HG03025 (cell line): Measurements from ENCODE around the gene S100A12.

Experiments
- ATAC-seq: cut with Tn5 transposase; IDR thresholded peaks from one replicate; pipeline ENCODE4 v1.9.1; 2021; ENCODE audit warnings: mild to moderate bottlenecking, moderate library complexity; ENCODE audit not compliant: unreplicated experiment, low FRiP score

S100A12 gene

DNA sequence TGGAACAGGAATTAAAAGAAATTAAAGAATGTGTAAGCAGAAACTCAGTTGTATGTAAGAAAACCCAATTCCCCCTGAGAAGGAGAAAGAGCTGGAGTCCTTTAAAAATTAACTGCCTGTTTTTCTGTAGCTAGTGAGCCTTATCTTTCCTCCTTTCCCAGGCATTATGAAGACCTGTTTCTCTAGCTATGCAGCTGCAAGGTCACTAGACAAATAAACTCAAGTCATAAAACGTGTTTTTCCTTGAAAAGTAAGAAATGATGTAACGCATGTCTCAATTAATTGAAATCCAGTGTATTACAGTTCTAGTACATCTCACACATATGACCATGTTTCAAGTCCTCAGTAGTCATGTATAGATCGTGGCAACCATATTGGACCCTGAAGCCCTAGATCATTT is 5.3 kb downstream of the S100A12 start:
- no peak for ATAC-seq

- no peak for ATAC-seq
Measured at GRCh38 chr1:153368495-153368894, 6.9 kb downstream of the S100A12 start.

GRCh38 chr1:153367090-153367489 is 8.3 kb downstream of the S100A12 start:
- ATAC-seq, result no peak

DNA sequence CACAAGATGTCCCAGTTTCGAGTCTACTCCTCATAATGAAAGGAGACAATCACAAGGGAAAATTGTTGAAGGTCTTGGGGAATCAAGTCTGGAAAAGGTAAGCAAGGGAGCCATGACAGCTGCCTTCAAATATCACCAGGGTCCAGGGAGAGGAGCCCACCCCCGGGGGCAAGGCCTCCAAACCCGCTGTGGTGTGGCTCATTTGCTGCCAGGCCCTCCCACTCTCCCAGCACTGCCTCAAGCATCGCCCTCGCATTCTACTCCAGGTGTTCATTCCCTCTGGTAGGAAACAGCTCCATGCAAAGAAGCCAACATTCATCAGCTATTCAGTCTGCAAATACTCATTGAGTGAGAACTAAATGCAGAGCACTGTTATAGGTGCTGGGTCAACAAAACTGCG is 9.2 kb downstream of the S100A12 start:
- ATAC-seq, result no peak

GRCh38 chr1:153365696-153366095 is 9.7 kb downstream of the S100A12 start:
- ATAC-seq, result no peak

DNA sequence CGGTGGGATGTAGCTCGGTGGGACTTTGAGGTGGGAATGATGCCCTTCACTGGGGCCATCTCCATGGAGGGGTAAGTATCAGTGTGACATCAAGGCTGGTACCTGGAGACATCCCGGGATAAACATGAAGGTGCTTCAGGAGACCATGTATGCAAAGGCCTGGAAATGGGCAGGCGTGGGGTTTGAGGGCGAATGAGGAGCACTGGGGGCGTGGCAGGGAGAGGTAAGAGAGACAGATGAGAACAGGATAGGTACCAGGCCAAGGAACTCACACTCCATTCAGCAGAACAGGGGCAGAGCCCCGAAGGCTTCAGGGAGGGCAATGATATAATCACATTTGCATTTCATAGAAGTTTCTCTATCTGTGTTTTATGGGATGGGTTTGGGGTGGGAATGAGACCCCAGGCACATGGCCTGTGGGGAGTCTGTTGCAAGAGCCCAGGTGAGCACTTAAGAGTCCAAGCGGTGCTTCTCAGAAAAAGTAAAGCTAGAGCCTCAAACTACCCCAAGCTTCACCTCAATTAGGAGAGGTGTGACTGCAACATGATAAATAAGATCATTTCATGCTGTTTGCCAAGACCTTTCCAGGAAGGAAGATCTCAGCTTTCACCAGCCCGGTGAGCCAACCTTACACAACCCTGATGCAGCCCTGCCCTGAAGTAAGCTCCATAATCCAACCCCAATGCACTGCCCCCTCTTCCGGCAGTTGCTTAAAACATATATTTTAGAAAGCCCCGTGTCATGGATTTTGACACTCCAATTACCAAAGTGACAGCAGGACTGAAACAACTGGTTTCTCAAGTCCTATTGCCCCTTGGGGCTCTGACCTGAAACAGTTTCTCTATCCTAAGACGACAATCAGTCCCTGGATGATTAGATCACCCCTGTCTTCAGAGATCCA is 10.4 kb downstream of the S100A12 start:
- ATAC-seq, result no peak

GRCh38 chr1:153364156-153364555 is 11.3 kb downstream of the S100A12 start:
- no peak for ATAC-seq

DNA sequence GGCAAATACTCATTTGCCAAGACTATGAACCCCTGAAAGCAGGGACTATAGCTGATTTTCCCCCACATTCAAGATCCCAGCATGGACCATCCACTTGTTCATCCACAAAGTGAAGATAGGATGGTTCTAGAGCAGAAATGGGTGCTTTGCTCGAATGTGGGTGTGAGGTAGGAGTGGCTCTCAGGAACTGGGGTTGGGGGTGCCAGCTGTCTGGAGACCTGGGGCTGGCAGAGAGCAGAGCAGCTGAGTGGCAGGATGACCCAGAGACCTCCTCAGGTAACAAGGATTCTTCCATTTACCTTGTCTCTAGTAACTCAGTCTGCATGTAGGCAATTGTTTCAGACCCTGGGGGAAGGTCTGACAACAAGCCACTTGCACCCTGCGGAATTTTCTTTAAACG is 11.8 kb downstream of the S100A12 start:
- ATAC-seq, result no peak

- no peak for ATAC-seq
Measured at GRCh38 chr1:153362187-153362775, 13.1 kb downstream of the S100A12 start.

DNA sequence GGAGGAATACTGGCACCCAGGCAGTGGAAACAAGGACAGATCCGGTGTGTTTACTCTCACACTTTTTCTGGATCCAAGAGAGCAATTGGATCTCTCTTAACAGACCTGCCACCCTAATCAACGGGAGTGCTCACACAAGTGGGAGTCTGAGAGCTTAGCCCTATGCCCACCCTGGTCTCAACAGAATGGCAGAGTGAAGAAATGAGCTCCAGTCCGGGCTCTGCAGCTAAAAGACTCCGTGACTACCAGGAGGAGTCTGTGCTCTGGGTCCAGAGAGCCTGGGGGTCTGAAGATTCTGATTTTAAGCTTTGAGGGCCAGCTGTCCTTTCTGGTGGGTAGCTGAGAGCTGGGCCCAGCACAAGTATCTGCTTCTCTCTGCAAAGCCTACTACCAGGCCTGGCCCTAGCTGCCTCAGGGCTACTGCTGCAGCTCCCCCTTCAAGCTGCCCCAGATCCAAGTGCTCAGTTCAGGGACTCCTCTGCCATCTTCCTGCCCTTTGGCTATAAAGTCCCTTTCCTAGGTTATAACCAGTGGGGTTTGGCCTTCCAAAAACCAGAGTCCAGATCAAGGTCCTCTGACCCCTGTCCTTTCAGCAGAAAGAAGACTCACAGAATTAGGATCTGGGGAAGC is 13.8 kb downstream of the S100A12 start:
- no peak for ATAC-seq

DNA sequence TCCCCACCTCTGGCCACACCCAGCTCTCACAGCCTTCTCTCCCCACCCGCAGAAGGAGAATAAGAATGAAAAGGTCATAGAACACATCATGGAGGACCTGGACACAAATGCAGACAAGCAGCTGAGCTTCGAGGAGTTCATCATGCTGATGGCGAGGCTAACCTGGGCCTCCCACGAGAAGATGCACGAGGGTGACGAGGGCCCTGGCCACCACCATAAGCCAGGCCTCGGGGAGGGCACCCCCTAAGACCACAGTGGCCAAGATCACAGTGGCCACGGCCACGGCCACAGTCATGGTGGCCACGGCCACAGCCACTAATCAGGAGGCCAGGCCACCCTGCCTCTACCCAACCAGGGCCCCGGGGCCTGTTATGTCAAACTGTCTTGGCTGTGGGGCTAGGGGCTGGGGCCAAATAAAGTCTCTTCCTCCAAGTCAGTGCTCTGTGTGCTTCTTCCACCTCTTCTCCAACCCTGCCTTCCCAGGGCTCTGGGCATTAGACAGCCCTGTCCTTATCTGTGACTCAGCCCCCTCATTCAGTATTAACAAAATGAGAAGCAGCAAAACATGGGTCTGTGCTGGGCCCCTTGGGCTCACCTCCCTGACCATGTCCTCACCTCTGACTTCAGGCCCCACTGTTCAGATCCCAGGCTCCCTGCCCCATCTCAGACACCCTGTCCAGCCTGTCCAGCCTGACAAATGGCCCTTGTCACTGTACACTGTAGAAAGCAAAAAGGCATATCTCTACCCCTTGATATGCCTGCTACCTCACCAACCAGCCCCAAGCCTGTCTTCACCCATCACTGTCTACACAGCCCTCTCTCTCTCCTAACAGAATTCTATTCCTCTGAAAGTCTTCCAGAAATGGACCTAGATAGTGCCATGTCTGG is 14.6 kb downstream of the S100A12 start:
- no peak for ATAC-seq

- ATAC-seq, result no peak
Measured at GRCh38 chr1:153360190-153360589, 15.2 kb downstream of the S100A12 start.

DNA sequence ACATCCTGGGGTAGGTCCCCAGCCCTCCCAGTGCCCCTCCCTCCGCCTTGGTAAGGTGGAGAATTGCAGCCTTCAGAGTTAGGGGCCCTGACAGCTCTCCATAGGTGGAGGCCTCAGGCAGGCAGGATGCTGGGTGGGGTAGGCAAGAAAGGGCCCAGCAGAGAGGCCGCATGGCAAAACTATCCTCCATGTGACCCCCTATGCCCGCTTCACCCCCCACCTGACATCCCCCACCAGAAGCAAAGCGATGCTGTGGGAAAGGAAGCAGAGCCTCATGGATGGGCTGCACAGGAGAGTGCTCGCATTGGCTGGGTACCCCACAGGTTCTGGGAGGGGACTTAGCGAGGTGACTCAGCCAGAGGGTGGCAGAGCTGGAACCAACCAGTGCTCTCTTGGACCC is 16.2 kb downstream of the S100A12 start:
- ATAC-seq, result no peak

- ATAC-seq, result no peak
Measured at GRCh38 chr1:153358691-153358975, 16.8 kb downstream of the S100A12 start.

DNA sequence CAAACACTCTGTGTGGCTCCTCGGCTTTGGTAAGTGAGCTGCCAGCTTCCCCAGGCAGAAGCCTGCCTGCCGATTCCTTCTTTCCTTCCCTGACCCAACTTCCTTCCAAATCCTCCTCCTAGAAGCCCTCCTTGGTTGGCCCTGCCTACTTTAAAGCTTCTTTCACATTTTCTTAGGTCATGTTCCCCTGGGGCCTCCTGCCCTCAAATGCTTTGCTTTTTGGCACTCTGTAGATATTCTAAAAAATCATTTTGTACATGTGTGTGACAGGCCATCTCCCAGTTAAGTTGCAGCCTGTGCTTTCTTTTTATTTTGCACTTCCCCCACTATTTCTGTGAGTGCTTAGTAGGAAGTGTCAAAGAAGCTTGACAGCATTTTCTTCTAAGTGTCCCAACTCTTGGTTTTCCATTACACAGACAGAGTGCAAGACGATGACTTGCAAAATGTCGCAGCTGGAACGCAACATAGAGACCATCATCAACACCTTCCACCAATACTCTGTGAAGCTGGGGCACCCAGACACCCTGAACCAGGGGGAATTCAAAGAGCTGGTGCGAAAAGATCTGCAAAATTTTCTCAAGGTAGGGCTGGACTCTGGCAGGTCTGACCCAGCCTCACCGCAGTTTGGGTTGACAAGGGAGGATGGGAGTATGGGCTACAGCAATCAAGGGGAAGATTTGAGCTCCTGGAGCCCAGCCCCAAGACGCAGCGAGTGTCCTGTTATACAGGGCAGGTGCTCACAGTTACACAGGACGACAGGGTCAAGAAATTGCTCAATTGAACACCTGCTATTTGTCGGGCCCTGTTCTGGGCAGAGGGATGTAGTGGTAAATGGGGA is 17.3 kb downstream of the S100A12 start, which contains the start of gene S100A9:
Gene S100A9, plus strand, starts transcription at position 2 of the 838 bp plus-strand sequence. Its CDS starts 430 bp downstream, at position 432.
- ATAC-seq, result no peak

- ATAC-seq, result no peak
Measured at GRCh38 chr1:153357076-153357852, 18.2 kb downstream of the S100A12 start.

GRCh38 chr1:153356392-153357075 is 18.9 kb downstream of the S100A12 start:
- ATAC-seq, result no peak

- no peak for ATAC-seq
Measured at GRCh38 chr1:153355445-153356071, 19.9 kb downstream of the S100A12 start.
